OCI-LY7 (cell line): ENCODE data around the gene SERGEF.
A peak's percentile ranks its signal among the peaks of the same experiment; 100 is the strongest.

Experiments used
- CTCF ChIP-seq: fragments of 200-600 bp; sonication (generic); conservative IDR thresholded peaks from 2 replicates; pipeline ENCODE4 v1.5.1; 2014; ENCODE audit warnings: mild to moderate bottlenecking, antibody characterized with exemption, low read length, moderate library complexity, mixed read lengths
- EZH2phosphoT487 ChIP-seq: fragments of 200-600 bp; sonication (generic); IDR thresholded peaks from 2 replicates; pipeline ENCODE4 v1.6.1; 2018; ENCODE audit warnings: low read depth, borderline replicate concordance, mild to moderate bottlenecking, mixed run types, antibody characterized with exemption, low read length, moderate library complexity, mixed read lengths

- TF ChIP-seq CTCF (peak; percentile 47), EZH2phosphoT487 (no peak)
Observed at GRCh38 chr11:17932472-17932871, 80.4 kb downstream of the SERGEF start.
